ENCODE results near the gene FGF23.

The FGF23 gene

DNA sequence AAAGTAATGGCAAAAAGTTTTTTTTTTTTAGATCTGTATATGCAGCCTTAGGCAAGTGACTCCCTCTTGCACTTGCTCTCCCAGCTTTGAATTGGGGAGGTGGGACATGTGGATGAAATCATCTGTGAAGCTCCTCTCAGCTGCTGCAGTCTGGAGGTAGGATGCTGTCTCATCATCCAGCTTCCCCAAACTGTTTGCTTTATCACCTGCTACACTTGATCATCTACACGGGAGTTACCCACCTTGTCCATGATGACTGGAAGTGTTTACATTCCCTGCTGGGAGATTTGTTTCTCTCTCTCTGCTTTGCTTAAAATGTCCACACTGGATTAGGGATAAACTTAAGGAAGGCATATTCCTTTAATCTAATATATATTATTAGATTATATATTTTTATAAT, 8.5 kb upstream of the FGF23 start:
- DNase-seq, result no peak

GRCh38 chr12:4387607-4388006, 8.1 kb upstream of the FGF23 start:
- DNase-seq, result no peak
- in situ Hi-C loops (cut with MboI; ENCODE audit: low pct_unique_long_range_greater_than_20kb, low sequenced_read_pairs), result no loop called here

More for the DNA sequence above, 8.5 kb upstream of the FGF23 start:
- in situ Hi-C loops (cut with MboI; ENCODE audit: low pct_unique_long_range_greater_than_20kb, low sequenced_read_pairs), result no loop called here

DNA sequence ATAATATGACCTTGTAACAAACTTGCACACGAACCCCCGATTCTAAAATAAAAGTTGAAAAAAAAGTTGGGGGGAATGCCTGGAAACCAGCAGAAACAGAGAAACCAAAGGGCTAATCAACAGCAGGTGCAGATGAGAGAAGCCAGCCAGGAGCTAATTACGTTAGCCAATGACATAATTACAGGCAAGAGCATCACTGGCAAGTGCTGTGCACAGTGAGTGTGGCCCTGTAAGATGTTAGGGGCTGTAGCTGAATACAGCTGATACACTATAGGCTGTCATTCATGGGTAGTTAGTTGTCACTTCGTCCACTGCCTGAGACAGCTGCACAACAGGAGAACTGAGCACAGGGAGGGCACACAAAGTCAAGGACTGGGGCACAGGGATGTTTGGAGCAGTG, 7.3 kb upstream of the FGF23 start:
- DNase-seq, result no peak

DNA sequence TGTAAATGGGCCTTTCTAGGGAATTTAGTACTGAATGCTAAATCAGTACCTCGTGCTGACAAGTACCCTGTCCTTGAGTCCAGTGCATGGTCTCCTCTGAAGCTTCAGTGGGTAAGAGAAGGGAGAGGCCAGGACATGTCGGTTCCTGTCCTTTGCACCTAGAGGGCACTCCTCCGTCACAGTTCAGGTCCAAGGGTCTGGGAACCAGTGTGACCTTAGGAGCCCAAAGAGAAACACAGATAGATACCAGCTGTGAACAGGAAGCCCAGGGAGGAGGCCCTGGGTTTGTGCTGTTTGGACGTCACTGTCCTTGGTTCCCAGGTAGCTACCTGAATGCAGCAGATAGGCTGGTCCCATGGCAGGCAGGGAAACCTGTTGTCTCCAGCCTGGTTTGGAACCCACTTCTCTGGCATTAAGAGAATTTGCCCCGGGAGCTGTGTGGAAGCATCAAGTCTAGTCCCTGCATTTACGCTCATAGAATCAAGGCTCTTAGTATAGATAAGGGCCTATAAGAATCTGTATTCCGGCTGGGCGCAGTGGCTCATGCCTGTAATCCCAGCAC, 3.9 kb upstream of the FGF23 start:
- peak; percentile 80 for DNase-seq
- in situ Hi-C loops (cut with MboI; ENCODE audit: low pct_unique_long_range_greater_than_20kb, low sequenced_read_pairs), result no loop called here

More for the DNA sequence above, 7.3 kb upstream of the FGF23 start:
- in situ Hi-C loops (cut with MboI; ENCODE audit: low pct_unique_long_range_greater_than_20kb, low sequenced_read_pairs), result no loop called here

- no peak for DNase-seq
- in situ Hi-C loops (cut with MboI; ENCODE audit: low pct_unique_long_range_greater_than_20kb, low sequenced_read_pairs), result no loop called here
These were observed 820 bp upstream of the FGF23 start for GRCh38 chr12:4380332-4380731.

DNA sequence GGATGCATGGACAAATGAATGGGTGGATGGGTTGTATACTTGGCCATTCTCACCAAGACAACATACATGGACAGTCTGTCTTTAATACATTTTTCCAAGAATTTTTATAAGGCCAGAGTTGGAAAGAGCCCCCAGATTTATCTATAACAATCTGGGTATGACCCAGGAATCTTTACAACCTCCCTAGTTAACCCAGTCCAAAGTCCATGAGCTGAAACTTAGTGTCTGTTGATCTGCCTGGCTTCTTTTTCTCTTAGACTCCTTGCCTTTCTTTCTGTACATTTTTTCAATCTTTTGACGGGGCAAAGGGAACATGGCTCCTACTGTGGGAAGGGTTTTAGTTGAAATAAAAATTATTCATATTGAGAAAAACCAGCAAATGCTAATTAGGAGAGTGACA, 740 bp downstream of the FGF23 start:
- in situ Hi-C loops (cut with MboI; ENCODE audit: low pct_unique_long_range_greater_than_20kb, low sequenced_read_pairs), result no loop called here
- DNase-seq, result no peak

DNA sequence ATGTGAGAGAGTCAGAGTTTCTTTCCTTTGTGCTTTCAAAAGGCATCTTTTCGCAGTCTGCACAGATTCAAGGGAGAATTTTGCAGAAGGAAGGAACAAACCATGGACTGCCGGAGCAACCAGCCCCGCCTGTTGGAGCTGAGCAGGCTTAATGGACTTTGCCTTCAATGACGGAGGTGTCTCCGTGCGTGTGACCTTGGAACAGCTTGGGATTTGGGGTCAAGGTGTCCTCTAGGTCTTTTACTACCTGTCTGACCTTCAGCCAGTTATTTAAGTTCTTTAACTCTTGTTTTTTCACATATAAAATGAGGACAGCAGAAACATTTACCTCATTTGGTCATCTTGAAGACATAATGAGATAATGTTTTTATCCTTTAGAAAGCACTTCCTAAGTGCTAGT, 4.1 kb downstream of the FGF23 start:
- in situ Hi-C loops (cut with MboI; ENCODE audit: low pct_unique_long_range_greater_than_20kb, low sequenced_read_pairs), result no loop called here
- DNase-seq, result no peak

GRCh38 chr12:4372653-4373052, 6.9 kb downstream of the FGF23 start:
- no peak for DNase-seq
- in situ Hi-C loops (cut with MboI; ENCODE audit: low pct_unique_long_range_greater_than_20kb, low sequenced_read_pairs), result no loop called here

GRCh38 chr12:4370265-4370664, 9.2 kb downstream of the FGF23 start:
- in situ Hi-C loops (cut with MboI; ENCODE audit: low pct_unique_long_range_greater_than_20kb, low sequenced_read_pairs), result no loop called here
- no peak for DNase-seq

- in situ Hi-C loops (cut with MboI; ENCODE audit: low pct_unique_long_range_greater_than_20kb, low sequenced_read_pairs), result no loop called here
- no peak for DNase-seq
These were observed 10.0 kb downstream of the FGF23 start for GRCh38 chr12:4369548-4369947.

DNA sequence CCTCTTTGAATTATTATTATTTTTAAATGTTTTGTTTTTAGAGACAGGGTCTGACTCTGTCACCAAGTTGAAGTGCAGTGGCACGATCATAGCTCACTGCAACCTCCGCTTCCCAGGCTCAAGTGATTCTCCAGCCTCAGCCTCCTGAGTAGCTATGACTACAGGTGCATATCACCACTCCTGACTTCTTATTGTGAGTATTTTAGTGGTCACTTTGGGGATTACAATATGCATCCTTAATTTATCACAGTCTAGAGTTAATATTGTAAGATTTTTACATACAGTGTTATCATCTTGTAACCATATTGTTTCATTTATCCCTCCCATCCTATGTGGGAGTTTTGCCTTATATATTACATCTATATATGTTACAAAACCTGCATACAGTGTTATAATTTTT, 13.4 kb downstream of the FGF23 start:
- in situ Hi-C loops (cut with MboI; ENCODE audit: low pct_unique_long_range_greater_than_20kb, low sequenced_read_pairs), result no loop called here
- DNase-seq, result no peak

- in situ Hi-C loops (cut with MboI; ENCODE audit: low pct_unique_long_range_greater_than_20kb, low sequenced_read_pairs), result no loop called here
- DNase-seq, result peak; percentile 92
These were observed 23.5 kb downstream of the FGF23 start for GRCh38 chr12:4356041-4356327.

DNA sequence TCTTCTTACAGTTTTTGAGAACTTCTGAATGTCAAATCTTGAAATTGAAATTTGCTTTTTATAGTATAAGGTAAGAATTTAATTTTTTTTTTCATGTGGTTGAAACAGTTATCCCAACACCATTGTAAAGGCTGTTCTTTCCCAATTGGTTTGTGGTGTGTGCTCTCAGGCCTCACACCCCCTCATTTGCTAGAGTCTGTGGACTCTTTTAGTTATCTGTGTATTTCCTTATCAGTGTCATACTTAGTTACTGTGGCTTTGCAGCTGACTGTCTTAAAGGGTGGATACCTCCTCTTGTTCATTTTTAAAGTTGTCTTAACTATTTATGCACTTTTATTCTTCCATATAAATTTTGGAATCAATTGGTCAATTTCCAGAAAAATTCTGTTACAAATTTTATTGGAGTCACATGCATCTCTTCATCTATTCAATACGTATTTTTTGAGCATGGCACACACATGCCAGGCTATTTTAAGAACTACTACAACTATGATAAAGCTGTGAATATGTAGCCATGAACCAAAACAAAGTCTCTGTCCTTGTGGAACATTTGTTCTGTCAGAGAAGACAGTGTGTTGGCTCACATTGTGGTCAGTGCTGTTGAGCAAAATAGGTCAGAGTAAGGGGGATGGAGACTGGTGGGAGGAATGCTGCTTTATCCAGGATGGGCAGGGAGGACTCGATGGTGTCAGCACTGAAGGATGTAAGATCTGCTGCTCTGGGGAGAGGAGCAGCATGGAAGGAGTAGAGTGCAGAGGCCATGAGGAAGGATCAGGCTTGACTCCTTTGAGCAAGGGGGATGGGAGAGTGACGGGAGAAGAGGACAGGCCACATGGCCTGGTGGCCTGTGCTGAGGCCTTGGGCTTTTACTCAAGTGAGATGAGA, 24.1 kb downstream of the FGF23 start:
- DNase-seq, result no peak
- in situ Hi-C loops (cut with MboI; ENCODE audit: low pct_unique_long_range_greater_than_20kb, low sequenced_read_pairs), result no loop called here

GRCh38 chr12:4353785-4354208, 25.7 kb downstream of the FGF23 start:
- DNase-seq, result peak; percentile 54
- in situ Hi-C loops (cut with MboI; ENCODE audit: low pct_unique_long_range_greater_than_20kb, low sequenced_read_pairs), result no loop called here

DNA sequence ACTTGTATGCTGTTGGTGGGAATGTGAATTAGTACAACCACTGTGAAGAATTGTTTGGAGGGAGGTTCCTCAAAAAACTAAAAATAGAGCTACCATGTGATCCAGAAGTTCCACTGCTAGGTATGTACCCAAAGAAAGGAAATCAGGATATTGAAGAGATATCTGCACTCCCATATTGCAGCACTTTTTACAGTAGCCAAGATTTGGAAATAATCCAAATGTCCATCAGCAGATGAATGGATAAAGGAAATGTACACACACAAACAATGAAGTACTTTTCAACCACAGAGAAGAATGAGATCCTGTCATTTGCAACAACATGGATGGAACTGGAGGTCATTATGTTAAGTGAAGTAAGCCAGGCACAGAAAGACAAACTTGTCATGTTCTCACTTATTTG, 32.6 kb downstream of the FGF23 start:
- in situ Hi-C loops (cut with MboI; ENCODE audit: low pct_unique_long_range_greater_than_20kb, low sequenced_read_pairs), result no loop called here
- DNase-seq, result no peak

DNA sequence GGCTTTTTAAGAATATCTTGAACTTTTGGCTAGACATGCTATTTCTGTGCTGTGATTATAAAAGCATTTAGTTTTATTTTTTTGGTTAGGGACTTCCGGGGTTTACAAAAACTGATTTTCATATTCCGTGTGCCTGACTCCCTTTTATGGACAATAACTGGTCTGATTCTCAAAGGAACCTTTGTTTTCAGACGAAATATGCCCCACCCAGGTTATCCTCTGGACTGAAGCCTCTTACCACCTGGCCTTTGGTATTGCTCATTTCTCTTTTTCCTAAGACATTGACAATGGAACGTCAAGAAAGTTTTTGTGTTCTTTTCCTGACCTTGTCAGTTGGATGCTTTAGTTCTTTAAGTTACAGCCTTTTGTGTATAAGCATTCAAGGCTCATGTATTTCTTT, 47.7 kb downstream of the FGF23 start:
- DNase-seq, result no peak
- in situ Hi-C loops (cut with MboI; ENCODE audit: low pct_unique_long_range_greater_than_20kb, low sequenced_read_pairs), result no loop called here

DNA sequence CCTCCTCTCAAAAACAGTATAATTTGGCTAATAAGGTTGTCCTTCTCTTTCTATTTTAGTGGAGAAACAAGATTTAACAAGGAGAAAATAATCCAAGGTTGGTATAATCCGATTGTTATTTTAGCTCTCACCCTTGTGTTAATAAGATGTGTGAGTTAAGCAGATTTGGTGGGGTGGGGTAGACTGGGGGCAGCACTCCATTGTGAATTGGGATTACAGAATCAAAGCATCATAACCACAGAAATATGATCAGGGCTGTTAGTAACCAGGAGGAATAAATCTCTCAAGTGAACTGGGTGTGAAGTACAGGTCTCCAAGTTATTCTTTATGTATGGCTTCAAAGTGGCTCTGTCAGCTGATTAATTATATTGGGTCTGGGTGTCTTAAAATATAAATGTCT, 48.3 kb downstream of the FGF23 start:
- DNase-seq, result no peak
- in situ Hi-C loops (cut with MboI; ENCODE audit: low pct_unique_long_range_greater_than_20kb, low sequenced_read_pairs), result no loop called here

DNA sequence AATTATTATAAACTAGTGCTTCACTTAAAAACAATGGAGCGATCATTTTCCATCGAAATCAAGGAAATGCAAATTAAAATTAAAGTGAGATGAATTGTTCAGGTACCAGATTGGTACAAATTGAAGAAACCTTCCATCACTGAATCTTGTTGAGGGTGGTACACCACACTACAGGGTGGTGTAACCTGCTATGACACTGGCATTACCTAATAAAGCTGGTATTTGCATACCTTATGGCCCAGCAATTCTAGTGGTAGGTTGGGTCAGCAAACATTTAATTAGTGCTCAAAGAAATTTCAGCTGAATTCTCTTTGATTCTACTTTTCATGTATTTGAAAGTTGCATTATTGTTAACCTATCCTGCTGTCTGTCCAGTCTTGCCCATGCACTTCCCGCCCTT, 49.3 kb downstream of the FGF23 start:
- in situ Hi-C loops (cut with MboI; ENCODE audit: low pct_unique_long_range_greater_than_20kb, low sequenced_read_pairs), result no loop called here
- no peak for DNase-seq

GRCh38 chr12:4327293-4327692, 52.2 kb downstream of the FGF23 start:
- in situ Hi-C loops (cut with MboI; ENCODE audit: low pct_unique_long_range_greater_than_20kb, low sequenced_read_pairs), result no loop called here
- no peak for DNase-seq

- no peak for DNase-seq
- in situ Hi-C loops (cut with MboI; ENCODE audit: low pct_unique_long_range_greater_than_20kb, low sequenced_read_pairs), result no loop called here
These were observed 53.5 kb downstream of the FGF23 start for GRCh38 chr12:4325966-4326365.

DNA sequence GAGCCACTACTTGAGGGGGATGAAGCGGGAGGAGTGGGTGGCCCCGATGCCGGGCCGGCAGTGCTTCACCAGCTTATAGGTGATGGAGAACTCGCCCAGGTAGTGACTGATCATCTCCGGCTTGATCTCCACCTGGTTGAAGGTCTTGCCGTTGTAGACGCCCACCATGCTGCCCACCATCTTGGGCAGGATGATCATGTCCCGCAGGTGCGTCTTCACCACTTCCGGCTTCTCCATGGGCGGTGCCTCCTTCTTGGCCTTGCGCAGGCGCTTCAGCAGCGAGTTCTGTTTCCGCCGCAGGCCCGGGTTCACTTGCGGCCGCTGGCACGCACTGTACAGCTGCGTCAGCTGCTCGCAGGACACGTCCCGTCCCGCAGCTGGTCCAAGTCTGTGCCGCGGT, 55.1 kb downstream of the FGF23 start:
- no peak for DNase-seq
- in situ Hi-C loops (cut with MboI; ENCODE audit: low pct_unique_long_range_greater_than_20kb, low sequenced_read_pairs), result loop anchor here (25.0 kb wide), 1 partner anchor 688 kb away; no protein-coding TSS in a partner anchor
